ENCODE results near the gene DPYD. TPM values are rescaled to one million over a fixed set of nuclear protein-coding genes. Genes with fewer than 3 reads are reported as not detected.

Gene DPYD
- total RNA-seq, 1 donor from 2014 or later, result 41.2 TPM

GRCh38 chr1:97163591-97164275 is 757.1 kb downstream of the DPYD start:
- intact Hi-C loops (cut with micrococcal nuclease), result no loop called here

GRCh38 chr1:97160818-97161217 is 760.0 kb downstream of the DPYD start:
- intact Hi-C loops (cut with micrococcal nuclease), result no loop called here

GRCh38 chr1:97159342-97159741 is 761.5 kb downstream of the DPYD start:
- intact Hi-C loops (cut with micrococcal nuclease), result no loop called here

- intact Hi-C loops (cut with micrococcal nuclease), result no loop called here
These were observed 762.1 kb downstream of the DPYD start for GRCh38 chr1:97158691-97159096.

GRCh38 chr1:97157991-97158390 is 762.8 kb downstream of the DPYD start:
- intact Hi-C loops (cut with micrococcal nuclease), result no loop called here

GRCh38 chr1:97151651-97152050 is 769.2 kb downstream of the DPYD start:
- intact Hi-C loops (cut with micrococcal nuclease), result no loop called here

GRCh38 chr1:97145321-97145956 is 775.4 kb downstream of the DPYD start:
- intact Hi-C loops (cut with micrococcal nuclease), result no loop called here

- intact Hi-C loops (cut with micrococcal nuclease), result no loop called here
These were observed 776.3 kb downstream of the DPYD start for GRCh38 chr1:97144527-97144926.

GRCh38 chr1:97143236-97143882 is 777.5 kb downstream of the DPYD start:
- intact Hi-C loops (cut with micrococcal nuclease), result no loop called here

GRCh38 chr1:97140611-97141010 is 780.2 kb downstream of the DPYD start:
- intact Hi-C loops (cut with micrococcal nuclease), result no loop called here

- intact Hi-C loops (cut with micrococcal nuclease), result no loop called here
These were observed 781.3 kb downstream of the DPYD start for GRCh38 chr1:97139512-97139911.

- intact Hi-C loops (cut with micrococcal nuclease), result loop anchor here (1.0 kb wide), 2 partner anchors 682 to 913 kb away; no protein-coding TSS in a partner anchor
These were observed 782.3 kb downstream of the DPYD start for GRCh38 chr1:97138515-97139032.

- intact Hi-C loops (cut with micrococcal nuclease), result loop anchor here (1.0 kb wide), 2 partner anchors 682 to 913 kb away; no protein-coding TSS in a partner anchor
These were observed 782.8 kb downstream of the DPYD start for GRCh38 chr1:97137862-97138514.

GRCh38 chr1:97136996-97137395 is 783.8 kb downstream of the DPYD start:
- intact Hi-C loops (cut with micrococcal nuclease), result no loop called here

- intact Hi-C loops (cut with micrococcal nuclease), result no loop called here
These were observed 784.9 kb downstream of the DPYD start for GRCh38 chr1:97135972-97136371.

- intact Hi-C loops (cut with micrococcal nuclease), result no loop called here
These were observed 792.4 kb downstream of the DPYD start for GRCh38 chr1:97128426-97128825.

GRCh38 chr1:97123717-97124431 is 797.0 kb downstream of the DPYD start:
- intact Hi-C loops (cut with micrococcal nuclease), result no loop called here

GRCh38 chr1:97120806-97121205 is 800.0 kb downstream of the DPYD start:
- intact Hi-C loops (cut with micrococcal nuclease), result no loop called here

GRCh38 chr1:97119260-97120158 is 801.3 kb downstream of the DPYD start:
- intact Hi-C loops (cut with micrococcal nuclease), result no loop called here

- intact Hi-C loops (cut with micrococcal nuclease), result no loop called here
These were observed 806.0 kb downstream of the DPYD start for GRCh38 chr1:97114842-97115241.

All from T-helper 1 cell treated with Interleukin-12 subunit alpha and Interleukin-12 subunit beta and Interleukin-4 antibody, amounts not matched to agents 30 ng/mL and 1 ng/mL, for 36 hours (primary cell).